Neuronal stem cell (in vitro differentiated cells): ENCODE results near the gene ZNF595.
"Not testable (repeated sequence)": the region's sequence is repeated elsewhere in the genome, so short reads cannot be mapped to it uniquely, and the experiment has no call there.

ENCODE experiments used
- DNase-seq: peaks from one replicate; pipeline ENCODE4 v3.0.0-alpha.2; 2013; ENCODE audit warnings: low spot score
- H2AFZ ChIP-seq: one replicate; pipeline ENCODE4 v1.6.1; 2013; ENCODE audit warnings: mild to moderate bottlenecking, low read length, inconsistent platforms
- H2AK5ac ChIP-seq: 2 replicates; pipeline ENCODE4 v1.6.1; 2013; ENCODE audit warnings: low read depth, mild to moderate bottlenecking, inconsistent platforms, low read length, moderate library complexity, mixed read lengths
- H2BK120ac ChIP-seq: 2 replicates; pipeline ENCODE4 v1.6.1; 2013; ENCODE audit warnings: low read depth, mild to moderate bottlenecking, inconsistent platforms, low read length, moderate library complexity, mixed read lengths
- H2BK12ac ChIP-seq: one replicate; pipeline ENCODE4 v1.6.1; 2013; ENCODE audit warnings: low read length, inconsistent platforms
- H2BK15ac ChIP-seq: 2 replicates; pipeline ENCODE4 v1.6.1; 2013; ENCODE audit warnings: mild to moderate bottlenecking, low read length, inconsistent platforms, mixed read lengths
- H2BK5ac ChIP-seq: one replicate; pipeline ENCODE4 v1.6.1; 2013; ENCODE audit warnings: inconsistent platforms, mild to moderate bottlenecking, low read length, moderate library complexity
- H3K14ac ChIP-seq: one replicate; pipeline ENCODE4 v1.6.1; 2013; ENCODE audit warnings: low read length, inconsistent platforms
- H3K18ac ChIP-seq: 2 replicates; pipeline ENCODE4 v1.6.1; 2013; ENCODE audit warnings: low read length, inconsistent platforms
- H3K23ac ChIP-seq: 2 replicates; pipeline ENCODE4 v1.6.1; 2013; ENCODE audit warnings: low read depth, mild to moderate bottlenecking, mixed read lengths, low read length, inconsistent platforms; ENCODE audit not compliant: poor library complexity
- H3K27ac ChIP-seq: replicated peaks from 3 replicates; pipeline ENCODE4 v1.5.1; 2013; ENCODE audit warnings: low read length, inconsistent platforms
- H3K27me3 ChIP-seq, 3 experiments: 2 replicates each; pipeline ENCODE4 v1.6.1; 2013; ENCODE audit warnings: low read length in 3 of 3, mild to moderate bottlenecking in 2 of 3, inconsistent platforms in 1 of 3, low read depth in 1 of 3, mixed read lengths in 1 of 3, moderate library complexity in 1 of 3; ENCODE audit not compliant: control insufficient read depth in 3 of 3, insufficient read depth in 3 of 3
- H3K36me3 ChIP-seq, 2 donors: replicated peaks in 1 of 2; 2 replicates each; pipeline ENCODE4 v1.6.1; 2013; ENCODE audit warnings: low read length in 2 of 2; ENCODE audit not compliant: control insufficient read depth in 2 of 2, insufficient read depth in 2 of 2
- H3K4ac ChIP-seq: 2 replicates; pipeline ENCODE4 v1.6.1; 2013; ENCODE audit warnings: inconsistent platforms, mild to moderate bottlenecking, low read length, moderate library complexity
- H3K4me1 ChIP-seq, 2 donors: 1 replicate in 1 of 2; 2 replicates in 1 of 2; pipeline ENCODE4 v1.6.1; 2013; ENCODE audit warnings: low read length in 2 of 2, low read depth in 1 of 2; ENCODE audit not compliant: control insufficient read depth in 2 of 2, insufficient read depth in 1 of 2
- H3K4me2 ChIP-seq: one replicate; pipeline ENCODE4 v1.6.1; 2013; ENCODE audit warnings: mild to moderate bottlenecking, low read length, inconsistent platforms; ENCODE audit not compliant: insufficient read depth, poor library complexity, severe bottlenecking
- H3K4me3 ChIP-seq, 2 donors: 2 replicates each; pipeline ENCODE4 v1.5.1; 2013; ENCODE audit warnings: low read length in 2 of 2, mild to moderate bottlenecking in 2 of 2, inconsistent platforms in 1 of 2, moderate library complexity in 1 of 2
- H3K79me1 ChIP-seq: one replicate; pipeline ENCODE4 v1.6.1; 2013; ENCODE audit warnings: low read depth, mild to moderate bottlenecking, inconsistent platforms, low read length, moderate library complexity
- H3K9ac ChIP-seq: one replicate; pipeline ENCODE4 v1.6.1; 2013; ENCODE audit warnings: mild to moderate bottlenecking, low read depth, low read length, inconsistent platforms; ENCODE audit not compliant: poor library complexity
- H3K9me3 ChIP-seq, 2 donors: replicated peaks in 1 of 2; 2 replicates each; pipeline versions ENCODE3 to v1.6.1; 2013; ENCODE audit warnings: low read length in 2 of 2, mild to moderate bottlenecking in 2 of 2, inconsistent platforms in 1 of 2, low read depth in 1 of 2, mixed read lengths in 1 of 2, moderate library complexity in 1 of 2; ENCODE audit not compliant: control insufficient read depth in 2 of 2, insufficient read depth in 1 of 2
- H4K8ac ChIP-seq: one replicate; pipeline ENCODE4 v1.6.1; 2013; ENCODE audit warnings: low read depth, mild to moderate bottlenecking, inconsistent platforms, low read length, moderate library complexity
- H4K91ac ChIP-seq: one replicate; pipeline ENCODE4 v1.6.1; 2013; ENCODE audit warnings: low read length, low read depth, mild to moderate bottlenecking, inconsistent platforms; ENCODE audit not compliant: poor library complexity
- WGBS, 2 donors: extraction: QIAGEN DNeasy Blood & Tissue Kit; methylation state at CpG; one replicate each; pipeline ENCODE4 v1.1.7; 2013; ENCODE audit warnings: missing lambda C conversion rate in 2 of 2, mixed read lengths in 1 of 2; ENCODE audit not compliant: insufficient read length in 2 of 2, insufficient replicate concordance in 1 of 2; ENCODE audit errors: extremely low coverage in 2 of 2; 5-methylcytosine and 5-hydroxymethylcytosine counted together

Gene ZNF595

DNA sequence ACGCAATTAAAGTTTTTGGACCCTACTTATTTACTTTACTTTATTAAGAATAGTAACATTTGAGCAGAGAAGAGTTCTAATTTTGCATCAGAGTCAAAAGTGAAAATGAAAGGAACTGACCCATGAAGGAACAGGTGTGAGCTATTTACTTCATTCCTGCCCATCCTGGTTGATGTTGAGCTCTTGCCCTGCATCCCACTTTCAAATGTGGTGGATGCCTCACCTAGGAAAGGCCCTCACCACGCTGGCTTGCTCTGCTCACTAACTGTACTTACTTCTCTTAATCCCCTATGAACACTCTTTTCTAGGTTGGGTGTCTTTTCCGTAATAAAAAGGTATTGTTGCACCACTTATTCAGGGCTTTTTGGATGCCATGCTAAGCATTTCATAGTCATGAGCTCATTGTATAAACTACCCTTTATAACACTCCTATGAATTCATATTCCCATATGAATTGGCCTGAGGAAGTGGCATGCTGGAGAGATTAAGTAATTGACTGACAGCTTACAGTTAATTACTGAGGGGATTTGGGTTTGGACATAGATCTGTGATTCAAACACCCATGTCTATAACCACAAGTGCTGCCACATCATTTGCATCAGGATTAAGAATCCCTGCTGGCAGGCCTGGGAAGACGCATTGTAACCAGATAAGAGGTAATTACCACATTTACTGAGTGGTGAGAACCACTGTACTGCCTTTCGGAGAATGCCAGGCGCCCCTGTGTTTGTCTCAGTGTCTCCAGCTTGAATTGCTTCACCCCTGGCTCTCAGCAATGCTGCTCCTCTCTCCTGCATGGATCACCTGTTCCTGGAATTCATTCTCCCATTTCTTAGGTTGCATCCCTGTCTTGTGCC lies 16.3 kb upstream of the ZNF595 start:
- not testable (repeated sequence) for H3K18ac ChIP-seq, H2BK12ac ChIP-seq, H3K23ac ChIP-seq, H2AFZ ChIP-seq, H3K79me1 ChIP-seq, H3K14ac ChIP-seq, H2BK120ac ChIP-seq, H4K91ac ChIP-seq, H2AK5ac ChIP-seq, H3K27ac ChIP-seq, H3K4me2 ChIP-seq, H3K4ac ChIP-seq, H3K27me3 ChIP-seq, H3K36me3 ChIP-seq, H3K9me3 ChIP-seq, H4K8ac ChIP-seq, H2BK15ac ChIP-seq, H2BK5ac ChIP-seq, H3K4me3 ChIP-seq, DNase-seq, H3K4me1 ChIP-seq, H3K9ac ChIP-seq
- WGBS, 2 donors: no CpG with 5 or more reads among the region's 6 CpGs

DNA sequence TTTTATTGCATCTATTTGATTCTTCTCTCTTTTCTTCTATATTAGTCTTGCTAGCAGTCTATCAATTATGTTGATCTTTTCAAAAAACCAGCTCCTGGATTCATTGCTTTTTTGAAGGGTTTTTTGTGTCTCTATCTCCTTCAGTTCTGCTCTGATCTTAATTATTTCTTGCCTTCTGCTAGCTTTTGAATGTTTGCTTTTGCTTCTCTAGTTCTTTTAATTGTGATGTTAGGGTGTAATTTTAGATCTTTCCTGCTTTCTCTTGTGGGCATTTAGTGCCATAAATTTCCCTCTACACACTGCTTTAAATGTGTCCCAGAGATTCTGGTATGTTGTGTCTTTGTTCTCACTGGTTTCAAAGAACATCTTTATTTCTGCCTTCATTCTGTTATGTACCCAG lies 14.9 kb upstream of the ZNF595 start:
- H3K27me3 ChIP-seq, H3K79me1 ChIP-seq, H3K9me3 ChIP-seq, H3K23ac ChIP-seq, H3K4me1 ChIP-seq, H2BK120ac ChIP-seq, H2BK15ac ChIP-seq, H3K36me3 ChIP-seq, DNase-seq, H2AK5ac ChIP-seq, H3K4me2 ChIP-seq, H3K14ac ChIP-seq, H2BK12ac ChIP-seq, H3K9ac ChIP-seq, H2AFZ ChIP-seq, H3K18ac ChIP-seq, H3K27ac ChIP-seq, H3K4ac ChIP-seq, H4K91ac ChIP-seq, H3K4me3 ChIP-seq, H4K8ac ChIP-seq, H2BK5ac ChIP-seq: not testable (repeated sequence)

DNA sequence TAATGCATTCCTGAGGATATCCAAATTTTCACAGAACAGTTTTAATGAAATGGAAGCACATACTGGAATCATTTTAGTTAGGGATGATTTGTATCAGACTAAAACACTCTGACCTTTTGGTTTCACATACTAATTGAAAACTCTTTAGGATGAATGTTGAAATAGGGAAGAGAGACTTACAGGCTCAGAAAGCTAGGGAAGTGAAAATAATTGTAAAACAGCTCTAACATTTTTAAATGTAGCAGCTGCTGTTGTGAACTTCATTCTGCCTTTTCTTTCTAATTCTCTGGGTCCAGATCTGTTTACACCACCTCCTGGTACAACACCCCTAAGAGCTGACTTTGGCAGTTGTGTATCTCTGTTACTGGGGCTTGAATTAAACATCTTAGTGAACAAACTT lies 9.7 kb upstream of the ZNF595 start:
- not testable (repeated sequence) for H3K9me3 ChIP-seq, H3K27ac ChIP-seq, H3K79me1 ChIP-seq, H3K4me1 ChIP-seq, H3K36me3 ChIP-seq, H3K23ac ChIP-seq, H2AK5ac ChIP-seq, H3K14ac ChIP-seq, H2BK15ac ChIP-seq, H2BK5ac ChIP-seq, H3K18ac ChIP-seq, H2AFZ ChIP-seq, H3K27me3 ChIP-seq, H4K8ac ChIP-seq, H2BK12ac ChIP-seq, H3K4ac ChIP-seq, H3K9ac ChIP-seq, H2BK120ac ChIP-seq, H3K4me2 ChIP-seq, H3K4me3 ChIP-seq, DNase-seq, H4K91ac ChIP-seq

DNA sequence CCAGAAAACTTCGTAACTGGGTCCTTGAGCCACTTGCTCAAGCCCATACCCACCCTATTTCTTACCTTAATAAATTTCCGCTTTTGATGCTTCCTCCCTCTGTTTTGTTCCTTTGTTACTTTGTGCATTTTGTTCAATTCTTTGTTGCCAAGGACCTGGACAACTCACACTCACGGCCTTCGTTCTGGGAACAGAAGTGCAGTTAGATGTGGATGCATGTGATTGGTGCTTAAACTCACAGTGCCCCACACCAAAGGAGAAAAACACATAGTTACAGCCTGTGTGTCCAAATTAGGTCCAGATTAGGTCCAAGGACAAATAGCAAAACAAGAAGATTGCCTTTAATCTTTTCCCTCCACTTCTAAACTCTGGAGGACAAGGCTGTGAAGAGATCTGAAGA lies 1.9 kb upstream of the ZNF595 start:
- not testable (repeated sequence) for H3K9ac ChIP-seq, H2AFZ ChIP-seq, DNase-seq, H3K4me2 ChIP-seq, H3K27ac ChIP-seq, H4K91ac ChIP-seq, H3K4ac ChIP-seq, H3K79me1 ChIP-seq, H2BK12ac ChIP-seq, H3K4me3 ChIP-seq, H2BK120ac ChIP-seq, H2AK5ac ChIP-seq, H2BK5ac ChIP-seq, H3K4me1 ChIP-seq, H3K14ac ChIP-seq, H2BK15ac ChIP-seq, H3K9me3 ChIP-seq, H3K27me3 ChIP-seq, H4K8ac ChIP-seq, H3K23ac ChIP-seq, H3K18ac ChIP-seq, H3K36me3 ChIP-seq
- WGBS, 2 donors: no CpG with 5 or more reads among the region's 4 CpGs
